Neural progenitor cell (in vitro differentiated cells): ENCODE data around the gene TBC1D2. TPM values are rescaled to one million over a fixed set of nuclear protein-coding genes. Genes with fewer than 3 reads are reported as not detected.

Experiments
- DNase-seq: peaks from one replicate; pipeline ENCODE4 v3.0.0-alpha.2; 2016; ENCODE audit warnings: low spot score
- H2AFZ ChIP-seq: fragments of 200-600 bp; sonication (generic); replicated peaks from 2 replicates; pipeline ENCODE4 v1.6.1; 2016; ENCODE audit warnings: antibody characterized with exemption
- H3F3A ChIP-seq: fragments of 200-600 bp; sonication (generic); 2 replicates; pipeline ENCODE4 v1.6.1; 2016; ENCODE audit warnings: antibody characterized with exemption, low read depth
- H3K27ac ChIP-seq: fragments of 200-600 bp; sonication (generic); 2 replicates; pipeline ENCODE4 v1.5.1; 2016; ENCODE audit warnings: mild to moderate bottlenecking
- H3K27me3 ChIP-seq: fragments of 200-600 bp; sonication (generic); 2 replicates; pipeline ENCODE4 v1.6.1; 2016; ENCODE audit warnings: mild to moderate bottlenecking, moderate library complexity
- H3K36me3 ChIP-seq: fragments of 200-600 bp; sonication (generic); 2 replicates; pipeline ENCODE4 v1.5.1; 2016
- H3K4me1 ChIP-seq: fragments of 200-600 bp; sonication (generic); 2 replicates; pipeline ENCODE4 v1.6.1; 2016; ENCODE audit warnings: mixed run types
- H3K4me2 ChIP-seq: fragments of 200-600 bp; sonication (generic); 2 replicates; pipeline ENCODE4 v1.6.1; 2016
- H3K4me3 ChIP-seq: fragments of 200-600 bp; sonication (generic); 2 replicates; pipeline ENCODE4 v1.5.1; 2016
- H3K79me2 ChIP-seq: fragments of 200-600 bp; sonication (generic); 2 replicates; pipeline ENCODE4 v1.6.1; 2016; ENCODE audit warnings: low read depth
- H3K9ac ChIP-seq: fragments of 200-600 bp; sonication (generic); 2 replicates; pipeline ENCODE4 v1.6.1; 2016
- H3K9me3 ChIP-seq: fragments of 200-600 bp; sonication (generic); 2 replicates; pipeline ENCODE4 v1.5.1; 2016; ENCODE audit warnings: low read depth
- H4K20me1 ChIP-seq: fragments of 200-600 bp; sonication (generic); 2 replicates; pipeline ENCODE4 v1.6.1; 2016; ENCODE audit warnings: low read depth
- H3K27ac Mint-ChIP-seq: 3 replicates; pipeline ENCODE4 v1.8.0; 2021; ENCODE audit warnings: mixed read lengths
- H3K27me3 Mint-ChIP-seq: 2 replicates; pipeline ENCODE4 v1.8.0; 2022; ENCODE audit warnings: low read depth, mild to moderate bottlenecking, inconsistent platforms, moderate library complexity, mixed read lengths; ENCODE audit not compliant: insufficient read depth
- H3K36me3 Mint-ChIP-seq: 3 replicates; pipeline ENCODE4 v1.8.0; 2021; ENCODE audit warnings: mixed read lengths
- H3K4me1 Mint-ChIP-seq: 3 replicates; pipeline ENCODE4 v1.8.0; 2021; ENCODE audit warnings: mixed read lengths
- H3K4me3 Mint-ChIP-seq: 3 replicates; pipeline ENCODE4 v1.8.0; 2021; ENCODE audit warnings: mild to moderate bottlenecking, moderate library complexity, mixed read lengths
- H3K9me3 Mint-ChIP-seq: 3 replicates; pipeline ENCODE4 v1.8.0; 2020; ENCODE audit warnings: mixed read lengths
- CTCF ChIP-seq: fragments of 200-600 bp; sonication (generic); IDR thresholded peaks from 2 replicates; pipeline ENCODE4 v1.5.1; 2017; ENCODE audit warnings: antibody characterized with exemption, mild to moderate bottlenecking
- EZH2 ChIP-seq: fragments of 200-600 bp; sonication (generic); IDR thresholded peaks from 2 replicates; pipeline ENCODE4 v1.6.1; 2017; ENCODE audit warnings: antibody characterized with exemption, mild to moderate bottlenecking, moderate library complexity
- EZH2phosphoT487 ChIP-seq: fragments of 200-600 bp; sonication (generic); IDR thresholded peaks from 2 replicates; pipeline ENCODE4 v1.6.1; 2017; ENCODE audit warnings: antibody characterized with exemption
- total RNA-seq: library from RNA; depleted of rRNA; stranded (reverse); fragments of >200 nt; gene quantifications from 2 replicates; pipeline ENCODE4 v1.2.3, GENCODE V29; 2015; ENCODE audit warnings: low replicate concordance

The TBC1D2 gene
- total RNA-seq, 1 donor from 2014 or later = 0.41 TPM

GRCh38 chr9:98240475-98240874, 15.0 kb downstream of the TBC1D2 start:
- Mint-ChIP-seq H3K4me3 (no peak overlapping the region), H3K27me3 (peaks cover 12% of the 10 kb centered on the region), H3K36me3 (no peaks in the 10 kb centered on the region), H3K4me1 (peaks cover 12% of the 10 kb centered on the region), H3K27ac (no peak overlapping the region), H3K9me3 (no peaks in the 10 kb centered on the region)
- TF ChIP-seq EZH2 (no peak), CTCF (no peak), EZH2phosphoT487 (no peak)
- H3F3A ChIP-seq = peaks cover 8% of the 10 kb centered on the region
- H3K27me3 ChIP-seq = no peaks in the 10 kb centered on the region
- no peak for DNase-seq
- H3K36me3 ChIP-seq = no peaks in the 10 kb centered on the region
- H3K9ac ChIP-seq = no peak overlapping the region
- H3K9me3 ChIP-seq = no peaks in the 10 kb centered on the region
- peaks cover 13% of the 10 kb centered on the region for H3K4me1 ChIP-seq
- peaks cover 3% of the 10 kb centered on the region for H4K20me1 ChIP-seq
- no peak overlapping the region for H2AFZ ChIP-seq
- H3K4me3 ChIP-seq = no peak overlapping the region
- no peaks in the 10 kb centered on the region for H3K79me2 ChIP-seq
- no peak overlapping the region for H3K27ac ChIP-seq
- H3K4me2 ChIP-seq = no peak overlapping the region

- peaks cover 2% of the 10 kb centered on the region for H3K4me1 Mint-ChIP-seq
- H3K27me3 Mint-ChIP-seq = peaks cover 3% of the 10 kb centered on the region
- no peak overlapping the region for H3K4me3 Mint-ChIP-seq
- no peaks in the 10 kb centered on the region for H3K27me3 ChIP-seq
- DNase-seq = no peak
- H3K79me2 ChIP-seq = no peaks in the 10 kb centered on the region
- H3K9ac ChIP-seq = no peak overlapping the region
- H3K9me3 ChIP-seq = no peaks in the 10 kb centered on the region
- H3K36me3 Mint-ChIP-seq = no peaks in the 10 kb centered on the region
- no peaks in the 10 kb centered on the region for H4K20me1 ChIP-seq
- no peak overlapping the region for H2AFZ ChIP-seq
- no peak overlapping the region for H3K27ac ChIP-seq
- no peak for TF ChIP-seq EZH2
- no peaks in the 10 kb centered on the region for H3K36me3 ChIP-seq
- no peaks in the 10 kb centered on the region for H3K9me3 Mint-ChIP-seq
- H3F3A ChIP-seq = no peaks in the 10 kb centered on the region
- no peak overlapping the region for H3K27ac Mint-ChIP-seq
- no peak overlapping the region for H3K4me2 ChIP-seq
- no peak overlapping the region for H3K4me3 ChIP-seq
- H3K4me1 ChIP-seq = no peaks in the 10 kb centered on the region
Measured at GRCh38 chr9:98236901-98237487, 18.5 kb downstream of the TBC1D2 start.

- Histone ChIP-seq H2AFZ (no peak overlapping the region), H3K79me2 (no peaks in the 10 kb centered on the region), H3K27me3 (no peaks in the 10 kb centered on the region), H3K9ac (no peak overlapping the region), H3F3A (no peaks in the 10 kb centered on the region), H3K36me3 (no peaks in the 10 kb centered on the region), H3K27ac (no peak overlapping the region), H3K4me1 (no peaks in the 10 kb centered on the region), H3K4me2 (no peak overlapping the region), H3K4me3 (no peak overlapping the region), H4K20me1 (no peaks in the 10 kb centered on the region), H3K9me3 (no peaks in the 10 kb centered on the region)
- no peaks in the 10 kb centered on the region for H3K36me3 Mint-ChIP-seq
- TF ChIP-seq CTCF = no peak
- TF ChIP-seq EZH2 = no peak
- no peak for TF ChIP-seq EZH2phosphoT487
- peaks cover 2% of the 10 kb centered on the region for H3K4me1 Mint-ChIP-seq
- H3K4me3 Mint-ChIP-seq = no peak overlapping the region
- H3K27me3 Mint-ChIP-seq = peaks cover 2% of the 10 kb centered on the region
- H3K27ac Mint-ChIP-seq = no peak overlapping the region
- H3K9me3 Mint-ChIP-seq = no peaks in the 10 kb centered on the region
- no peak for DNase-seq
Measured at GRCh38 chr9:98235126-98235525, 20.3 kb downstream of the TBC1D2 start.

- no peak for DNase-seq
- no peak overlapping the region for H3K27ac Mint-ChIP-seq
- Histone ChIP-seq H3K27ac (no peak overlapping the region), H2AFZ (no peak overlapping the region), H4K20me1 (no peaks in the 10 kb centered on the region), H3K27me3 (no peaks in the 10 kb centered on the region), H3K4me1 (no peaks in the 10 kb centered on the region), H3K79me2 (no peaks in the 10 kb centered on the region), H3K9me3 (no peaks in the 10 kb centered on the region), H3K36me3 (no peaks in the 10 kb centered on the region), H3K9ac (no peak overlapping the region), H3K4me3 (no peak overlapping the region), H3K4me2 (no peak overlapping the region), H3F3A (no peaks in the 10 kb centered on the region)
- no peaks in the 10 kb centered on the region for H3K36me3 Mint-ChIP-seq
- H3K9me3 Mint-ChIP-seq = no peaks in the 10 kb centered on the region
- TF ChIP-seq CTCF (peak; percentile 18), EZH2 (no peak)
- H3K4me1 Mint-ChIP-seq = peaks cover 2% of the 10 kb centered on the region
- peaks cover 5% of the 10 kb centered on the region for H3K27me3 Mint-ChIP-seq
- H3K4me3 Mint-ChIP-seq = no peak overlapping the region
Measured at GRCh38 chr9:98234245-98234825, 21.1 kb downstream of the TBC1D2 start.
